LNCAP (cell line): ENCODE data around the gene VEGFA.

ENCODE experiments used
- CTCF ChIP-seq: fragments of 450-650 bp; IDR thresholded peaks from 2 replicates; pipeline ENCODE4 v1.5.1; 2017; ENCODE audit warnings: mild to moderate bottlenecking

Gene VEGFA

GRCh38 chr6:43781941-43782704, 12.1 kb downstream of the VEGFA start:
- TF ChIP-seq CTCF = no peak

- no peak for TF ChIP-seq CTCF
Measured at GRCh38 chr6:43782764-43783513, 12.9 kb downstream of the VEGFA start.

- TF ChIP-seq CTCF = no peak
Measured at GRCh38 chr6:43784049-43784855, 14.2 kb downstream of the VEGFA start.

GRCh38 chr6:43785220-43785752, 15.3 kb downstream of the VEGFA start:
- no peak for TF ChIP-seq CTCF

- TF ChIP-seq CTCF = no peak
Measured at GRCh38 chr6:43785904-43786303, 15.9 kb downstream of the VEGFA start.

- no peak for TF ChIP-seq CTCF
Measured at GRCh38 chr6:43786664-43787329, 16.8 kb downstream of the VEGFA start.

- no peak for TF ChIP-seq CTCF
Measured at GRCh38 chr6:43788301-43788700, 18.3 kb downstream of the VEGFA start.
